NB4 (cell line): Measurements from ENCODE around the gene AGAP1.

Source experiments
- CTCF ChIP-seq: IDR thresholded peaks from one replicate; pipeline ENCODE4 v1.5.1; 2012; ENCODE audit warnings: low read depth, low read length
- MAX ChIP-seq: IDR thresholded peaks from 2 replicates; pipeline ENCODE4 v1.6.1; 2011; ENCODE audit warnings: low read depth, low read length

GRCh38 chr2:236109061-236109460, 615.2 kb downstream of the AGAP1 start:
- no peak for TF ChIP-seq CTCF
- no peak for TF ChIP-seq MAX
